HL-60 (cell line): Measurements from ENCODE around the gene ITPRIP.

Experiments used
- DNase-seq, 2 experiments: peaks; one replicate each; pipeline ENCODE4 v3.0.0-alpha.2; 2010 to 2020; ENCODE audit warnings: low read depth in 1 of 2, low spot score in 1 of 2
- H3K27ac ChIP-seq: fragments of 250-450 bp; sonication (Bioruptor Pico); replicated peaks from 2 replicates; pipeline ENCODE4 v1.5.1; 2020; ENCODE audit warnings: mild to moderate bottlenecking, moderate library complexity
- H3K27me3 ChIP-seq: fragments of 250-450 bp; sonication (Bioruptor Pico); 2 replicates; pipeline ENCODE4 v1.5.1; 2021; ENCODE audit warnings: mild to moderate bottlenecking, moderate library complexity; ENCODE audit not compliant: insufficient read depth, poor library complexity, severe bottlenecking
- H3K4me3 ChIP-seq: replicated peaks from 2 replicates; pipeline ENCODE4 v1.5.1; 2011; ENCODE audit warnings: mild to moderate bottlenecking, control low read depth, low read length; ENCODE audit not compliant: insufficient read depth
- CTCF ChIP-seq: IDR thresholded peaks from one replicate; pipeline ENCODE4 v1.5.1; 2011; ENCODE audit warnings: low read length, control low read depth, inconsistent platforms; ENCODE audit not compliant: insufficient read depth
- GABPA ChIP-seq: IDR thresholded peaks from 2 replicates; pipeline ENCODE4 v1.6.1; 2012; ENCODE audit warnings: low read depth
- POLR2AphosphoS5 ChIP-seq: IDR thresholded peaks from 2 replicates; pipeline ENCODE4 v1.6.1; 2012; ENCODE audit warnings: low read depth
- REST ChIP-seq: IDR thresholded peaks from 2 replicates; pipeline ENCODE4 v1.6.1; 2012; ENCODE audit warnings: low read depth; ENCODE audit not compliant: insufficient replicate concordance
- SPI1 ChIP-seq: IDR thresholded peaks from 2 replicates; pipeline ENCODE4 v1.6.1; 2012; ENCODE audit warnings: low read depth, mild to moderate bottlenecking, borderline replicate concordance
- long read RNA-seq: library from polyadenylated mRNA; unstranded; transcript quantifications from one replicate; pipeline ENCODE4 v2.0.0, GENCODE V29; 2020

Gene ITPRIP, protein sequence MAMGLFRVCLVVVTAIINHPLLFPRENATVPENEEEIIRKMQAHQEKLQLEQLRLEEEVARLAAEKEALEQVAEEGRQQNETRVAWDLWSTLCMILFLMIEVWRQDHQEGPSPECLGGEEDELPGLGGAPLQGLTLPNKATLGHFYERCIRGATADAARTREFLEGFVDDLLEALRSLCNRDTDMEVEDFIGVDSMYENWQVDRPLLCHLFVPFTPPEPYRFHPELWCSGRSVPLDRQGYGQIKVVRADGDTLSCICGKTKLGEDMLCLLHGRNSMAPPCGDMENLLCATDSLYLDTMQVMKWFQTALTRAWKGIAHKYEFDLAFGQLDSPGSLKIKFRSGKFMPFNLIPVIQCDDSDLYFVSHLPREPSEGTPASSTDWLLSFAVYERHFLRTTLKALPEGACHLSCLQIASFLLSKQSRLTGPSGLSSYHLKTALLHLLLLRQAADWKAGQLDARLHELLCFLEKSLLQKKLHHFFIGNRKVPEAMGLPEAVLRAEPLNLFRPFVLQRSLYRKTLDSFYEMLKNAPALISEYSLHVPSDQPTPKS
- long read RNA-seq, full-length matches to known transcripts = 237 of 251 reads
- long read RNA-seq, partial matches to known transcripts = 0 of 251 reads
- long read RNA-seq, other reads (novel, unspliced or antisense) = 14 of 251 reads

DNA sequence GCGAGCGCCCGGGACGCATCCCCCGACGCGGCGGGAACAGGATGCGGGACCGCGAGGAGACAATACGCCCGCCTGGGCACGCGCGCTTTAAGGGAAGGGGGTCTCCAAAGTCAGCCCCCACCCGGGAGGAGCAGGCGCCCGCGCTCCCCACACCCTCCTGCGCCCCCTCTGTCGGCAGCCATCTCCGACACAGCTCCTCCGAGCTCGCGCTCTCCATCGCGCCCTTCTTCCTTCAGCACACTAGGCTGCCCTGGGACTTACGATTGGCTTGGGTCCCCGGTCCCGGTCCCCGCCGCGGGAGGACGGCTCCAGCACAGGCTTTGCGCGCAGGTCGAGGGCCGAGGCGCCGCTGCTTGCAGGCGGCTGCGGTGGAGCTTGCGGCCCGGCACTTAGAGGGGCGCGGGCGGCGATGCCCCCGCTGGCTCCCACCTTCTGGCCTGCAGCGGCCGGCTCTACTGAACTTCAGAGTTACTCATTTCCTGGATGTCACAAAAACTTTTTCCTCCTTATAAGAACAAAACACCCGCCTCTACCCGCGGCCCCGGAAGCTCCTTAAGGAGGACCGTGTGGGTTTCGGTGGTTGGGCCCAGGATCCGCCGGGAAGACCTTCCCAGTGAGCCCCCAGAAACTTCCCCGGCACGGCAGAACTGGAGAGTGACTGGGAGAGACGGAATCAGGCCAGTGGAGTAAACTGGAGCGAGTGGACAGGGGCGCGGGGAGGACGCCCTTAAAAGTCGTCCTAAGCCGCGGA is at the start of gene ITPRIP:
Gene ITPRIP, minus strand, starts transcription at position 481 of the 751 bp plus-strand sequence. CDS start 22,414 bp downstream, outside the sequence.
- DNase-seq = peak; percentile 66 to 84
- peak; percentile 52 for TF ChIP-seq POLR2AphosphoS5
- TF ChIP-seq SPI1 = no peak
- TF ChIP-seq CTCF = no peak
- peak; percentile 30 for TF ChIP-seq REST
- TF ChIP-seq GABPA = peak; percentile 15; the same call in 1 of the 2 replicates
- Histone ChIP-seq H3K4me3 (peak within 1 kb of the TSS; percentile 84), H3K27me3 (no peaks in the 10 kb centered on the region), H3K27ac (peak within 1 kb of the TSS; percentile 97)

DNA sequence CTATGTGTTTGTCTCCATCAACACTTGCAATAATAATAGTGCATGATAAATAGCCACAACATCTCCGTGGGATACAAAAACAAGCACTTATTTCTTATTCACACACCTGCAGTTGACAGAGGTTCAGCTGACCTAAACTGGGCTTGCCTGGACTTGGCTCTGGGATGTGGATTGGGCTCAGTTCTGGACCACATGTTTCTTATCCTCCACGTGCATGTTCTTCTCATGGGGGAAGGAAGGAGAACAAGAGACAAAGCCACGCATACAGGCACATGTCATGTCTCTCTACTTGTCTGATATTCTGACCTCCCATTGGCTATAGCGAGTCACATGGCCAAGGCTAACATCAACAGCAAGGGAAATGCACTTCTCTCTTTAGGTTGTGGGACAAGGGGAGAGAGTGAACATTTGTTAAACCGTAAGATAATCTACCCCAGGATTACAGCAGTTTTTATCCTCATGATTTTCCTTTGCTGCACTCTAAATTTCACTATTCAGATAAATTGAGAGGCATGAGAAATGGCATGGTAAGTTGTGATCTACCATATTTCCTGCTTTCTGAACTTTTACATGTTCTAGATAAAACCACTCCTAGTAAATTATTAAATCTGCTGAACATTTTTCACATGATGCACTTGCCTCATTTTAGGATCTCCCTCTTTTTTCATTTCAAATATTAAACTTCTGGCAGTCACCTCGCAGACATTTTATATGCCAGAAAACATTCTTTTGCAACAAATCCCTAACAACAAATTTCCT is 49.0 kb upstream of the ITPRIP start:
- no peak for TF ChIP-seq SPI1
- TF ChIP-seq POLR2AphosphoS5 = no peak
- no peak for TF ChIP-seq REST
- TF ChIP-seq GABPA = no peak
- TF ChIP-seq CTCF = no peak
- Histone ChIP-seq H3K4me3 (no peak overlapping the region), H3K27me3 (peaks cover 7% of the 10 kb centered on the region), H3K27ac (no peak overlapping the region)
- DNase-seq = peak in 1 of 2 experiments; percentile 4

DNA sequence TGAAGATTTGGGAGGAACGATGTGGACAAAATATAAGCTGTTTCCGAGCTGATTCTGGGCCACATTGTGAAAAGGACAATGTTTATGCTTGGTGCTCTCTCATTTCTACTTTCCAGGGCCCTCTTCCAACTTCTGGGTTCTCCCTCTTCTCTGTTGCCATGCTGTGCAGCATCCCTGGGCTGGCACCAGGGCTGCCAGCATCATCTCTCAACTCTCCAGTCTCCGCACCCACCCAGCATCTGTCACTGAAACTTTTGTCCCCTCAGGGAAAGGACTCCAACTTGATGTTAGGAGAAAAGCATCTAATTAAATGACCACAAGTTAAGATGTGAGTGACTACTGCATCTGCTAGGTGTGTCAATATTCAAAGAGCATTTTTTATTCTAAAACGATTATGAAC is 42.1 kb upstream of the ITPRIP start:
- no peak for TF ChIP-seq SPI1
- TF ChIP-seq GABPA = no peak
- no peak for TF ChIP-seq CTCF
- TF ChIP-seq POLR2AphosphoS5 = no peak
- no peak for TF ChIP-seq REST
- Histone ChIP-seq H3K4me3 (no peak overlapping the region), H3K27me3 (peaks cover 5% of the 10 kb centered on the region), H3K27ac (no peak overlapping the region)
- no peak for DNase-seq
